Spleen (tissue), 11 donors: ENCODE data around the gene HADH. TPM values are rescaled to one million over a fixed set of nuclear protein-coding genes. Genes with fewer than 3 reads are reported as not detected.

Experiments
- DNase-seq: peaks from one replicate; pipeline ENCODE4 v3.0.0-alpha.2; 2020
- H3K27ac ChIP-seq, 8 donors: fragments of 200-600 bp; sonication (generic) in 7 of 8; 1 replicate in 4 of 8; 2 replicates in 4 of 8; pipeline versions ENCODE4 v1.5.0 to v1.8.0; 2016 to 2021; ENCODE audit warnings: inconsistent platforms in 4 of 8, mild to moderate bottlenecking in 4 of 8, moderate library complexity in 1 of 8
- H3K27me3 ChIP-seq, 7 donors: fragments of 200-600 bp; sonication (generic) in 6 of 7; replicated peaks in 1 of 7; 1 replicate in 4 of 7; 2 replicates in 3 of 7; pipeline versions ENCODE4 v1.5.0 to v1.8.0; 2016 to 2021; ENCODE audit warnings: inconsistent platforms in 3 of 7, mild to moderate bottlenecking in 1 of 7
- H3K36me3 ChIP-seq, 6 donors: fragments of 200-600 bp; sonication (generic) in 5 of 6; 1 replicate in 4 of 6; 2 replicates in 2 of 6; pipeline versions ENCODE4 v1.5.0 to v1.8.0; 2016 to 2021; ENCODE audit warnings: inconsistent platforms in 2 of 6
- H3K4me1 ChIP-seq, 6 donors: fragments of 200-600 bp; sonication (generic) in 5 of 6; 1 replicate in 3 of 6; 2 replicates in 3 of 6; pipeline versions ENCODE4 v1.5.0 to v1.8.0; 2016 to 2021; ENCODE audit warnings: inconsistent platforms in 3 of 6
- H3K4me3 ChIP-seq, 8 donors: fragments of 200-600 bp; sonication (generic) in 7 of 8; 1 replicate in 4 of 8; 2 replicates in 4 of 8; pipeline versions ENCODE4 v1.5.0 to v1.8.0; 2016 to 2021; ENCODE audit warnings: inconsistent platforms in 4 of 8, mild to moderate bottlenecking in 4 of 8, moderate library complexity in 2 of 8
- H3K9me3 ChIP-seq, 8 donors: fragments of 200-600 bp; sonication (generic) in 7 of 8; 1 replicate in 4 of 8; 2 replicates in 4 of 8; pipeline versions ENCODE4 v1.5.0 to v1.8.0; 2016 to 2021; ENCODE audit warnings: inconsistent platforms in 4 of 8
- POLR2A ChIP-seq, 3 donors: fragments of 450-650 bp; IDR thresholded peaks; one replicate each; pipeline ENCODE4 v1.5.1; 2017; ENCODE audit warnings: antibody characterized with exemption in 3 of 3, mild to moderate bottlenecking in 1 of 3
- POLR2AphosphoS5 ChIP-seq, 3 donors: sonication (generic); formaldehyde crosslinking; IDR thresholded peaks; one replicate each; pipeline ENCODE4 v1.5.1; 2017; ENCODE audit warnings: antibody characterized with exemption in 3 of 3
- WGBS, 5 donors: extraction: QIAGEN DNeasy Blood & Tissue Kit in 3 of 5; methylation state at CpG; one replicate each; pipeline versions ENCODE4 v1.1.5 to v1.1.7; 2013 to 2018; 5-methylcytosine and 5-hydroxymethylcytosine counted together
- intact Hi-C: fragments of 100-400 bp; cut with DNase I; formaldehyde crosslinking; loops from one replicate; pipeline ENCODE4 v1.15.0; 2023; ENCODE audit warnings: low total_unique reads
- polyA plus RNA-seq, 3 donors: library from polyadenylated mRNA; stranded (reverse); fragments of 200-250 nt; gene quantifications; one replicate each; pipeline ENCODE4 v1.2.1, GENCODE V29; 2013
- total RNA-seq, 7 donors: library from RNA; depleted of rRNA in 3 of 7; stranded (reverse); fragments of >200 nt in 3 of 7; fragmentation: NEBNext Ultra II Directional in 4 of 7; extraction: Animal tissue kit (Norgen Biotek cat#: 25700) in 4 of 7; gene quantifications; one replicate each; pipeline versions ENCODE4 v1.1.0 to v1.2.1, GENCODE V29; 2016 to 2021
- TF ChIP-seq, protein P1 (sequence below), 11 experiments: fragments of 200-600 bp in 7 of 11; fragments of 450-650 bp in 4 of 11; sonication (generic) in 4 of 11; IDR thresholded peaks in 8 of 11; conservative IDR thresholded peaks in 3 of 11; 1 replicate in 7 of 11; 2 replicates in 4 of 11; pipeline versions ENCODE4 v1.4.0 to v1.8.0; 2016 to 2021; ENCODE audit warnings: antibody characterized with exemption in 11 of 11, inconsistent platforms in 4 of 11, mild to moderate bottlenecking in 1 of 11
- donor health status: healthy with polysubstance abuse.
- donor health status: DM: no; HTN: no; CAD: no; lungs with moderate emphysema.
- donor health status: DM: no; HTN: no; CAD: no.
- donor health status: Bipolar disorder and iron deficiency.
- donor health status: healthy.
- donor health status: DM: no; HTN: no; CAD: no.
- donor health status: DM: yes; HTN: yes; CAD: no.

HADH gene
- total and polyA plus RNA-seq, 10 donors: 24.4 to 39.9 (median 29.1) TPM

DNA sequence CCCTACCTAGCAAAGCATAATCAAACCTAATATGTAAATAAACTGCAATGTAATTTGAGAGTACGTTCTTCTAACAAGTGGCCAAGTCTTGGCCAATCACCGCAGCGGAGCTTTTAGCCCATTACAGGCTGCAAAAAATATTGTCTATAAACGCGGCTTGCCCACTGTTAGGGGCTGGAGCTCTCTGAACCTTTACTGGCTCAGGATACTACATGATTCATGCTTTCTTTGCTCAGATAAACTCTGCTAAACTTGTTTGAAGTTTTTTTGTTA, 990 bp upstream of the HADH start:
- peak overlapping the region in 2 of 8 donors; percentile 80 to 92 for H3K4me3 ChIP-seq
- no peaks in the 10 kb centered on the region for H3K36me3 ChIP-seq
- WGBS, 5 donors: 75 to 93% (median 87%) methylated on average over 5 of the region's 5 CpGs
- no peak for DNase-seq
- peaks cover 18 to 53% (median 39%) of the 10 kb centered on the region in 6 donors for H3K4me1 ChIP-seq
- TF ChIP-seq, protein P1, sequence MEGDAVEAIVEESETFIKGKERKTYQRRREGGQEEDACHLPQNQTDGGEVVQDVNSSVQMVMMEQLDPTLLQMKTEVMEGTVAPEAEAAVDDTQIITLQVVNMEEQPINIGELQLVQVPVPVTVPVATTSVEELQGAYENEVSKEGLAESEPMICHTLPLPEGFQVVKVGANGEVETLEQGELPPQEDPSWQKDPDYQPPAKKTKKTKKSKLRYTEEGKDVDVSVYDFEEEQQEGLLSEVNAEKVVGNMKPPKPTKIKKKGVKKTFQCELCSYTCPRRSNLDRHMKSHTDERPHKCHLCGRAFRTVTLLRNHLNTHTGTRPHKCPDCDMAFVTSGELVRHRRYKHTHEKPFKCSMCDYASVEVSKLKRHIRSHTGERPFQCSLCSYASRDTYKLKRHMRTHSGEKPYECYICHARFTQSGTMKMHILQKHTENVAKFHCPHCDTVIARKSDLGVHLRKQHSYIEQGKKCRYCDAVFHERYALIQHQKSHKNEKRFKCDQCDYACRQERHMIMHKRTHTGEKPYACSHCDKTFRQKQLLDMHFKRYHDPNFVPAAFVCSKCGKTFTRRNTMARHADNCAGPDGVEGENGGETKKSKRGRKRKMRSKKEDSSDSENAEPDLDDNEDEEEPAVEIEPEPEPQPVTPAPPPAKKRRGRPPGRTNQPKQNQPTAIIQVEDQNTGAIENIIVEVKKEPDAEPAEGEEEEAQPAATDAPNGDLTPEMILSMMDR (IDR thresholded peaks at IDR 0.05 in 8 of 11, conservative IDR thresholded peaks at IDR 0.05 in 3 of 11): no peak
- TF ChIP-seq POLR2AphosphoS5 (IDR thresholded peaks at IDR 0.05) (no peak), POLR2A (IDR thresholded peaks at IDR 0.05) (no peak)
- no peaks in the 10 kb centered on the region for H3K9me3 ChIP-seq
- H3K27ac ChIP-seq: peak overlapping the region in 1 of 8 donors; percentile 84
- no peaks in the 10 kb centered on the region for H3K27me3 ChIP-seq
- intact Hi-C loops: no loop called here

DNA sequence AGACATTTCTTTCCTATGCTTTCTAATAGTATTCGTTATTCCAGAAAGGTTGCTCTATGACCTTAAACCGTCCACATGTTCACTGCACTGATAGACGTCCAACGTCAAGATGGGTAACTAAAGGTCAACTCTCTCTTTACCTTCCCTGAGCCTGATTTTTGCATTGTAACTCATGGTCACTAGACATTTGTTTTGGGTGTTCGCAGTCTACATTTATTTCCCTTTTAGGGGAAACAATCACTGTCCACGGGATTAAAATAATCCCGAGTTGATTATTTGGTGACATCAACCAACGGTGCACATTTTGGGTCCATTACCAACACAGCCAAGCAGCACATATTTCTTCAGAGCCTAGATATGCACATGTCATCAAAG, 540 bp upstream of the HADH start:
- DNase-seq: no peak
- peaks cover 20 to 57% (median 44%) of the 10 kb centered on the region in 6 donors for H3K4me1 ChIP-seq
- peak overlapping the region; percentile 69 to 92 (median 81) for H3K4me3 ChIP-seq
- intact Hi-C loops: no loop called here
- no peaks in the 10 kb centered on the region for H3K36me3 ChIP-seq
- H3K27ac ChIP-seq: peak overlapping the region in 7 of 8 donors; percentile 71 to 91 (median 86)
- TF ChIP-seq, protein P1 (IDR thresholded peaks at IDR 0.05 in 8 of 11, conservative IDR thresholded peaks at IDR 0.05 in 3 of 11): no peak
- TF ChIP-seq POLR2A (IDR thresholded peaks at IDR 0.05) (no peak), POLR2AphosphoS5 (IDR thresholded peaks at IDR 0.05) (no peak)
- no peaks in the 10 kb centered on the region for H3K9me3 ChIP-seq
- 8 to 14% (median 9%) methylated on average over 8 of the region's 8 CpGs for WGBS, 5 donors
- H3K27me3 ChIP-seq: no peaks in the 10 kb centered on the region

DNA sequence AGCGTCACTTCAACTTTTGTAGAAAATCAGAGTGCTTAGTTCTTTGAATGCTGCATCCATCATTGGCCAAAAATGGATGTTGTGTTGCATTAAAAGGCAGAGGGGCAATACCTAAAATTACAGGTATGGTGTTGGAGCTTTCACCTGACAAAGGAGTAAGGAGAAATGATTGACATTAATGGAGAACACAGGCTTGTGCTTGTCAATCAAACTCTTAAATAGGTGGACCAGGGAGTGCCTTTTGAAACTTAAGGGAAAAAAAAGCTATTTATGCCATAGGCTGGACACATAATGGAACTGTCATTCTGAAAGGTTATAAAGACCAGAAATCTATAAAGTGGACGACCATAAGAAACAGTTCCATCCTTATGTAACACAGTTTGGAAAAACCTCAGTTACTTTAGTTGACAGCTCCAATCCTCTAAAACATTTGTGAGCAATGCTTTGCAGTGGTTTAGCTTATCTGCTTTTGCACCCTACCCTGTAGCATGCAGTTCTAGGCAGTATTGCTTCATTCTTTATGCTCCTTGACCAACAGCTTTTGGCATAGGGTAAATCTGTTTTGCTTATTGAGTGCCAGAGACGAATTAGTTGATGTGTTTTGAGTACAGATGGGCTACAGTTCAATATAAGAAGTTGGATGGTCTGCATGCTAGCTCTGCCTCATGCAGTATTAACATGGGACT, 2.4 kb downstream of the HADH start:
- intact Hi-C loops: loop anchor here (5.0 kb wide), 1 partner anchor 60 kb away; the partner anchor contains the start of gene CYP2U1
- peaks cover 20 to 70% (median 48%) of the 10 kb centered on the region in 6 donors for H3K4me1 ChIP-seq
- no peak overlapping the region for H3K27ac ChIP-seq
- H3K27me3 ChIP-seq: no peaks in the 10 kb centered on the region
- H3K4me3 ChIP-seq: no peak overlapping the region
- DNase-seq: no peak
- no peaks in the 10 kb centered on the region for H3K9me3 ChIP-seq
- TF ChIP-seq POLR2A (IDR thresholded peaks at IDR 0.05) (no peak), POLR2AphosphoS5 (IDR thresholded peaks at IDR 0.05) (no peak)
- TF ChIP-seq, protein P1 (IDR thresholded peaks at IDR 0.05 in 8 of 11, conservative IDR thresholded peaks at IDR 0.05 in 3 of 11): no peak
- H3K36me3 ChIP-seq: peaks cover 0 to 12% (median 0%) of the 10 kb centered on the region in 6 donors
- 67 to 80% (median 71%) methylated on average over 3 of the region's 3 CpGs for WGBS, 5 donors

DNA sequence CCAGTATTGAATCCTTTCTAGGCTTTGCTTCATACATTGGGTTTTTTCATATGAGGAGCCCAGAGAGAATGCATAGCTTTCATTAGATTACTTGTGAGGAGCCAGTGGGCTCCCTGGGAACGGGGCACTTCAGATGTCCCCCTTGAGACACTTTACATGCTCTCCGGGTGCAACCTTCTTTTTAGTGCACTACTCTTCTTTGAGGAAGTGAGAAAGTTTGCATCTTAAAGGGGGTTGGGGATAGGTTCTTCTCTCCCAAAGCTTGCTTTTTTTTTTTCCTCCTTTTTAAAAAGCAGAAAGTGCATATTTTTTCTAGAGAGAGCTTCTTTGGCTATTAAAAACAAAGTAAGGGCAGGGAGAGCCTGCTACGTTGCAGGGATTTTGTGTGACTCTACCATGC, 4.3 kb downstream of the HADH start:
- H3K4me1 ChIP-seq: peaks cover 16 to 73% (median 41%) of the 10 kb centered on the region in 6 donors
- peaks cover 0 to 12% (median 0%) of the 10 kb centered on the region in 6 donors for H3K36me3 ChIP-seq
- intact Hi-C loops: loop anchor here (5.0 kb wide), 1 partner anchor 62 kb away; the partner anchor contains the start of gene CYP2U1
- no peaks in the 10 kb centered on the region for H3K9me3 ChIP-seq
- TF ChIP-seq POLR2A (IDR thresholded peaks at IDR 0.05) (no peak), POLR2AphosphoS5 (IDR thresholded peaks at IDR 0.05) (no peak)
- TF ChIP-seq, protein P1 (IDR thresholded peaks at IDR 0.05 in 8 of 11, conservative IDR thresholded peaks at IDR 0.05 in 3 of 11): no peak
- H3K4me3 ChIP-seq: no peak overlapping the region
- H3K27me3 ChIP-seq: no peaks in the 10 kb centered on the region
- DNase-seq: no peak
- 35 to 62% (median 48%) methylated on average over 3 of the region's 3 CpGs for WGBS, 5 donors
- H3K27ac ChIP-seq: peak overlapping the region in 4 of 8 donors; percentile 3 to 22 (median 13)
